Loucy (cell line): ENCODE data around the gene CDC42EP2.

ENCODE experiments used
- H2AFZ ChIP-seq: fragments of 200-600 bp; sonication (generic); 2 replicates; pipeline ENCODE4 v1.6.0; 2016; ENCODE audit warnings: antibody characterized with exemption, mild to moderate bottlenecking, low read length, moderate library complexity
- H3F3A ChIP-seq: fragments of 200-600 bp; 2 replicates; pipeline ENCODE4 v1.6.0; 2016; ENCODE audit warnings: antibody characterized with exemption, low read depth, mild to moderate bottlenecking
- H3K27me3 ChIP-seq: fragments of 200-600 bp; sonication (generic); 2 replicates; pipeline ENCODE4 v1.6.1; 2014; ENCODE audit warnings: low read length, mild to moderate bottlenecking; ENCODE audit not compliant: insufficient read depth, poor library complexity, severe bottlenecking
- H3K36me3 ChIP-seq: fragments of 200-600 bp; sonication (generic); 2 replicates; pipeline ENCODE4 v1.6.1; 2016; ENCODE audit warnings: low read length; ENCODE audit not compliant: insufficient read depth
- H3K4me1 ChIP-seq: fragments of 200-600 bp; sonication (generic); 2 replicates; pipeline ENCODE4 v1.5.1; 2014; ENCODE audit warnings: low read length, mild to moderate bottlenecking; ENCODE audit not compliant: insufficient read depth, poor library complexity, severe bottlenecking
- H3K4me2 ChIP-seq: fragments of 200-600 bp; sonication (generic); 2 replicates; pipeline ENCODE4 v1.6.0; 2014; ENCODE audit warnings: antibody characterized with exemption, low read length, low read depth, mild to moderate bottlenecking; ENCODE audit not compliant: poor library complexity, severe bottlenecking
- H3K4me3 ChIP-seq: fragments of 200-600 bp; sonication (generic); 2 replicates; pipeline ENCODE4 v1.5.1; 2014; ENCODE audit warnings: low read length, mild to moderate bottlenecking, mixed read lengths; ENCODE audit not compliant: poor library complexity, severe bottlenecking
- H3K79me2 ChIP-seq: fragments of 200-600 bp; sonication (generic); 2 replicates; pipeline ENCODE4 v1.6.1; 2014; ENCODE audit warnings: low read length; ENCODE audit not compliant: insufficient read depth
- H3K9ac ChIP-seq: fragments of 200-600 bp; sonication (generic); 2 replicates; pipeline ENCODE4 v1.6.0; 2014; ENCODE audit warnings: mild to moderate bottlenecking, low read depth, low read length, moderate library complexity; ENCODE audit not compliant: poor library complexity, severe bottlenecking
- H3K9me2 ChIP-seq: fragments of 200-600 bp; sonication (generic); replicated peaks from 2 replicates; pipeline ENCODE4 v1.6.1; 2016; ENCODE audit warnings: low read depth, low read length, mixed read lengths
- H3K9me3 ChIP-seq: fragments of 200-600 bp; sonication (generic); 2 replicates; pipeline ENCODE4 v1.6.1; 2014; ENCODE audit warnings: mild to moderate bottlenecking, antibody characterized with exemption, low read length, low read depth; ENCODE audit not compliant: insufficient read depth
- H4K20me1 ChIP-seq: fragments of 200-600 bp; sonication (generic); 2 replicates; pipeline ENCODE4 v1.6.0; 2014; ENCODE audit warnings: antibody characterized with exemption, low read length, mild to moderate bottlenecking; ENCODE audit not compliant: insufficient read depth, poor library complexity, severe bottlenecking
- EZH2phosphoT487 ChIP-seq: fragments of 200-600 bp; IDR thresholded peaks from 2 replicates; pipeline ENCODE4 v1.6.1; 2018; ENCODE audit warnings: antibody characterized with exemption, mild to moderate bottlenecking, moderate library complexity, borderline replicate concordance
- TF ChIP-seq, protein P1 (sequence below): fragments of 200-600 bp; sonication (generic); conservative IDR thresholded peaks from 2 replicates; pipeline ENCODE4 v1.5.1; 2014; ENCODE audit warnings: mild to moderate bottlenecking, antibody characterized with exemption, low read length

Gene CDC42EP2

DNA sequence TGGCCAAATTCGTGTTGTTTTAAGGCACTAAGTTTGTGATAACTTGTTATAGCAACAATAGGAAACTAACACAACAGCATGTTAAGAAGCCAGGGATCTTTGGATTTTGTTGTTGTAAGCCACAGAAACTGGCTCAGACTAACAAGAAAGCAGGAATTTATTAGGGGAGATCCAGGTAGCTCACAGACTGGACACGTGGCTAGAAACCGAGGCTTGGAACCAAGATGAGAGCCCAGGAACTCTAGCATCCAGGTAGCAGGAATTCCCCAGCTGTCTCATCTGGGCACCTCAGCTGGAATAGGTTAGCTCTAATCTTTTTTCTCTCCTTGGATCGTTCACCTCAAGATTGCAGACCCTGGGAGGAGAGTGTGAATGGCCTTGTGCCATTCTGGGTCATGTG, 28.0 kb upstream of the CDC42EP2 start:
- Histone ChIP-seq H3K4me2 (no peak overlapping the region), H2AFZ (no peak overlapping the region), H3K4me3 (no peak overlapping the region), H3K9ac (no peak overlapping the region), H3K27me3 (no peaks in the 10 kb centered on the region), H3F3A (no peaks in the 10 kb centered on the region), H3K9me2 (no peaks in the 10 kb centered on the region), H3K79me2 (no peaks in the 10 kb centered on the region), H3K36me3 (peaks cover 89% of the 10 kb centered on the region; the same call in 1 of the 2 replicates), H3K4me1 (no peaks in the 10 kb centered on the region), H4K20me1 (no peaks in the 10 kb centered on the region), H3K9me3 (no peaks in the 10 kb centered on the region)
- no peak for TF ChIP-seq EZH2phosphoT487
- TF ChIP-seq, protein P1, sequence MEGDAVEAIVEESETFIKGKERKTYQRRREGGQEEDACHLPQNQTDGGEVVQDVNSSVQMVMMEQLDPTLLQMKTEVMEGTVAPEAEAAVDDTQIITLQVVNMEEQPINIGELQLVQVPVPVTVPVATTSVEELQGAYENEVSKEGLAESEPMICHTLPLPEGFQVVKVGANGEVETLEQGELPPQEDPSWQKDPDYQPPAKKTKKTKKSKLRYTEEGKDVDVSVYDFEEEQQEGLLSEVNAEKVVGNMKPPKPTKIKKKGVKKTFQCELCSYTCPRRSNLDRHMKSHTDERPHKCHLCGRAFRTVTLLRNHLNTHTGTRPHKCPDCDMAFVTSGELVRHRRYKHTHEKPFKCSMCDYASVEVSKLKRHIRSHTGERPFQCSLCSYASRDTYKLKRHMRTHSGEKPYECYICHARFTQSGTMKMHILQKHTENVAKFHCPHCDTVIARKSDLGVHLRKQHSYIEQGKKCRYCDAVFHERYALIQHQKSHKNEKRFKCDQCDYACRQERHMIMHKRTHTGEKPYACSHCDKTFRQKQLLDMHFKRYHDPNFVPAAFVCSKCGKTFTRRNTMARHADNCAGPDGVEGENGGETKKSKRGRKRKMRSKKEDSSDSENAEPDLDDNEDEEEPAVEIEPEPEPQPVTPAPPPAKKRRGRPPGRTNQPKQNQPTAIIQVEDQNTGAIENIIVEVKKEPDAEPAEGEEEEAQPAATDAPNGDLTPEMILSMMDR: no peak

DNA sequence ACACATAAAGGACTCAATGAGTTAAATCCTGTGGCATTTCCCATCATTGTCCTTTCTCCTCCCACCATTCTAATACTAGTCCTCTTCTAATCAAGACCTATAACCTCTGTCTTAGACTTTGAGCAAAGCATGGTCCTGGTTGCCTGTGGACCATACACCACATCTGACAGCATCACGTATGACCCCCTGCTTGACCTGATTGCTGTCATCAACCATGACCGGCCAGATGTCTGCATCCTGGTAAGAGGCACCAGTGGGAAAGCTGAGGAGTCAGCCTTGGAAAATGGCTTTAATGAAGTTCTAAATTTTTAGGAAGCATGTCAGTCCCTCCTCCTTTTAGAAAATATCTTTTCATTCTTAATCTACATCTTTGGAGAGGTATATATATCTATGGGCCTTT, 27.1 kb upstream of the CDC42EP2 start:
- Histone ChIP-seq H3F3A (no peaks in the 10 kb centered on the region), H3K9me3 (no peaks in the 10 kb centered on the region), H3K4me1 (no peaks in the 10 kb centered on the region), H3K4me2 (no peak overlapping the region), H3K36me3 (peaks cover 87% of the 10 kb centered on the region; the same call in 1 of the 2 replicates), H3K9me2 (no peaks in the 10 kb centered on the region), H3K79me2 (no peaks in the 10 kb centered on the region), H2AFZ (no peak overlapping the region), H3K27me3 (no peaks in the 10 kb centered on the region), H4K20me1 (no peaks in the 10 kb centered on the region), H3K4me3 (no peak overlapping the region), H3K9ac (no peak overlapping the region)
- TF ChIP-seq EZH2phosphoT487: no peak
- TF ChIP-seq, protein P1: no peak

DNA sequence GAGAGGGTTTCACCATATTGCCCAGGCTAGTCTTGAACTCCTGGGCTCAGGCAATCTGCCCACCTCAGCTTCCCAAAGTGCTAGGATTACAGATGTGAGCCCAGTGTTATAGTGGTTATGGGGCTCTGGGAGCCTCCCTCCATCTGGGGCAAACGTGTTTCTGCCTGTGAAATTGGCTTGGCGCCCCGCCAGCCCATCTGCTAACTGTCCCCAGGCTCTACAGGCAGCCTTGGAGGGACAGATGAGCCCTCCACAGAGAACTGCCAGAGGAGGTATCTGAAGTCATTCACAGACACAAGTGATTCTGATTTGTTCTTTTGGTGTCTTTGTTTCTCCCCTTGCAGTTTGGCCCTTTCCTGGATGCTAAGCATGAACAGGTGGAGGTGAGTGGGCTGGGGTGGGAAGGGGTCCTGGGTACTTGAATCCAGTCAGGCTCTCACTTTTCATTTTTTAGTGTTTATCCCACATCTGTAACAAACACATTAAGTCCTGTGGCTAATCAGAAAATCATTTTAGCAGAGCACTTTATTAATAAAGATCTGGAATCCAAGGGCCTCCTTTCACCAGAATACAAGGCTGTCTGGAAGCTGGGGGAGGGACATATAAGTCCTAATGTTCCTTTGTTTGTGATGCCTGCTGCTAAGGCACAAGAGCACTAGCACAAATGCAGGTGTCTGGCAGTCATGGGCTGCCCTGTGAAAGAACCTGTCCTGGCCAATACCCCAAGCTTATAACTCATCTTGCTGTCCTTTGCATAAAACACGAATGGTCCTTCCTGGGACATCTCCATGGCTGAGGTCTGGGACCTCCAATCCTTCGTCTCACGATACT, 25.7 kb upstream of the CDC42EP2 start:
- no peak overlapping the region for H3K4me3 ChIP-seq
- H3K9ac ChIP-seq: no peak overlapping the region
- H3K9me3 ChIP-seq: no peaks in the 10 kb centered on the region
- no peak for TF ChIP-seq EZH2phosphoT487
- TF ChIP-seq, protein P1: no peak
- peaks cover 89% of the 10 kb centered on the region; the same call in 1 of the 2 replicates for H3K36me3 ChIP-seq
- no peaks in the 10 kb centered on the region for H3F3A ChIP-seq
- H3K79me2 ChIP-seq: no peaks in the 10 kb centered on the region
- H3K9me2 ChIP-seq: no peaks in the 10 kb centered on the region
- no peak overlapping the region for H3K4me2 ChIP-seq
- no peaks in the 10 kb centered on the region for H3K4me1 ChIP-seq
- H4K20me1 ChIP-seq: no peaks in the 10 kb centered on the region
- no peaks in the 10 kb centered on the region for H3K27me3 ChIP-seq
- H2AFZ ChIP-seq: no peak overlapping the region
